Pancreas (tissue), 10 donors: ENCODE data around the gene EIF3I. TPM values are rescaled to one million over a fixed set of nuclear protein-coding genes. Genes with fewer than 3 reads are reported as not detected.
A peak's percentile ranks its signal among the peaks of the same experiment; 100 is the strongest.

Source experiments
- ATAC-seq, 4 donors: fragments of 200-7000 bp; cut with Tn5 transposase; one replicate each; pipeline versions ENCODE4 v1.8.0 to v1.9.1; 2020; ENCODE audit warnings: mild to moderate bottlenecking in 4 of 4, moderate library complexity in 4 of 4
- DNase-seq, 6 donors: peaks; one replicate each; pipeline ENCODE4 v3.0.0-alpha.2; 2020
- FAIRE-seq: peaks from 2 replicates; lab custom pipeline; 2012; peaks lifted over from hg19 to GRCh38; lab: Jason Lieb, UNC
- H3K27ac ChIP-seq, 4 donors: fragments of 200-600 bp; sonication (generic); 1 replicate in 3 of 4; 2 replicates in 1 of 4; pipeline versions ENCODE4 v1.5.0 to v1.8.0; 2020
- H3K27me3 ChIP-seq, 4 donors: fragments of 200-600 bp; one replicate each; pipeline ENCODE4 v1.8.0; 2021
- H3K36me3 ChIP-seq, 3 donors: fragments of 200-600 bp; sonication (generic) in 1 of 3; one replicate each; pipeline versions ENCODE4 v1.5.0 to v1.8.0; 2020 to 2021
- H3K4me1 ChIP-seq, 3 donors: fragments of 200-600 bp; one replicate each; pipeline ENCODE4 v1.8.0; 2021
- H3K4me3 ChIP-seq, 4 donors: fragments of 200-600 bp; sonication (generic) in 2 of 4; one replicate each; pipeline versions ENCODE4 v1.5.0 to v1.8.0; 2020 to 2021
- H3K9me3 ChIP-seq, 4 donors: fragments of 200-600 bp; one replicate each; pipeline ENCODE4 v1.8.0; 2021
- WGBS, 2 donors: extraction: QIAGEN DNeasy Blood & Tissue Kit; methylation state at CpG; one replicate each; pipeline ENCODE4 v1.1.7; 2013; 5-methylcytosine and 5-hydroxymethylcytosine counted together
- intact Hi-C, 3 donors: fragments of 100-400 bp; cut with DNase I; formaldehyde crosslinking; loops; one replicate each; pipeline versions ENCODE4 v1.11.1 to v1.14.2; 2022
- polyA plus RNA-seq, 2 donors: library from polyadenylated mRNA; stranded (reverse); fragments of 200-250 nt; gene quantifications; one replicate each; pipeline ENCODE4 v1.2.3, GENCODE V29; 2013
- total RNA-seq, 6 donors: library from RNA; stranded (reverse); fragmentation: NEBNext Ultra II Directional in 4 of 6; extraction: Animal tissue kit (Norgen Biotek cat#: 25700) in 4 of 6; gene quantifications; one replicate each; pipeline versions ENCODE4 v1.2.1 to v1.2.4, GENCODE V29; 2021 to 2023
- TF ChIP-seq, protein P1 (sequence below), 4 donors: fragments of 200-600 bp; sonication (generic) in 3 of 4; IDR thresholded peaks; one replicate each; pipeline versions ENCODE4 v1.5.0 to v1.8.0; 2021; ENCODE audit warnings: antibody characterized with exemption in 4 of 4
- donor health status: healthy with polysubstance abuse.
- donor health status: DM: no; HTN: no; CAD: no; lungs with moderate emphysema.
- donor health status: DM: no; HTN: no; CAD: no.
- donor health status: control.
- donor health status: control.
- donor health status: Bipolar disorder and iron deficiency.
- donor health status: DM: yes; HTN: yes; CAD: no.
- donor health status: DM: no; HTN: no; CAD: no.
- donor health status: DM: no; HTN: no; CAD: no.
- donor health status: DM: yes; HTN: yes; CAD: no.

The EIF3I gene
- total and polyA plus RNA-seq, 8 donors = 63.4 to 107 (median 84.7) TPM

DNA sequence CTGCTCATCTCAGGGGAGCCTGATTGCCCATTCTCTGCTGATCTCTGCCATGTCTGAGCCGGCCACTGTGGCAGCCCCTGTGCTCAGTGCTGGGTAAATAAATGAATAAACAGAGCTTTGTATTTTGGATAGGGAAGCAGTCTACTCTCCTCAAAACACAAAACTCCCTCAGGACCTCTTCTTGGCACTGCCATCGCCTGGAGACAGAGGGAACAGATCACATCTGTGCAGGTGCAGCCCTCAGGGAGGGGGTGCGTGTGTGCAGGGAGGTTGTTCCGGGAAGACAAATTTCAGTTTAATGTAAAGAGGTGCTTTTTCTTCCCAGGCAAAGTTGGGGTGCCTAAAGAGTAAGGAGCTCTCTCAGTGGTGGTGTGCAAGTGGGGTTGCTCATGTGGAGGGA is 17.1 kb downstream of the EIF3I start:
- TF ChIP-seq, protein P1, sequence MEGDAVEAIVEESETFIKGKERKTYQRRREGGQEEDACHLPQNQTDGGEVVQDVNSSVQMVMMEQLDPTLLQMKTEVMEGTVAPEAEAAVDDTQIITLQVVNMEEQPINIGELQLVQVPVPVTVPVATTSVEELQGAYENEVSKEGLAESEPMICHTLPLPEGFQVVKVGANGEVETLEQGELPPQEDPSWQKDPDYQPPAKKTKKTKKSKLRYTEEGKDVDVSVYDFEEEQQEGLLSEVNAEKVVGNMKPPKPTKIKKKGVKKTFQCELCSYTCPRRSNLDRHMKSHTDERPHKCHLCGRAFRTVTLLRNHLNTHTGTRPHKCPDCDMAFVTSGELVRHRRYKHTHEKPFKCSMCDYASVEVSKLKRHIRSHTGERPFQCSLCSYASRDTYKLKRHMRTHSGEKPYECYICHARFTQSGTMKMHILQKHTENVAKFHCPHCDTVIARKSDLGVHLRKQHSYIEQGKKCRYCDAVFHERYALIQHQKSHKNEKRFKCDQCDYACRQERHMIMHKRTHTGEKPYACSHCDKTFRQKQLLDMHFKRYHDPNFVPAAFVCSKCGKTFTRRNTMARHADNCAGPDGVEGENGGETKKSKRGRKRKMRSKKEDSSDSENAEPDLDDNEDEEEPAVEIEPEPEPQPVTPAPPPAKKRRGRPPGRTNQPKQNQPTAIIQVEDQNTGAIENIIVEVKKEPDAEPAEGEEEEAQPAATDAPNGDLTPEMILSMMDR (IDR thresholded peaks at IDR 0.05) = no peak
- Histone ChIP-seq H3K27ac (peak overlapping the region; percentile 84 to 94 (median 87)), H3K36me3 (no peaks in the 10 kb centered on the region), H3K4me3 (peak overlapping the region; percentile 50 to 69 (median 62)), H3K9me3 (no peaks in the 10 kb centered on the region), H3K27me3 (no peaks in the 10 kb centered on the region), H3K4me1 (peaks cover 0 to 12% (median 0%) of the 10 kb centered on the region in 3 donors)
- DNase-seq (peak in 2 of 6 donors; percentile 33 to 35), ATAC-seq (peak in 3 of 4 donors; percentile 9 to 15 (median 9)), FAIRE-seq (no peak)
- WGBS, 2 donors = 13 to 22% methylated on average over 4 of the region's 4 CpGs
- intact Hi-C loops = no loop called here

DNA sequence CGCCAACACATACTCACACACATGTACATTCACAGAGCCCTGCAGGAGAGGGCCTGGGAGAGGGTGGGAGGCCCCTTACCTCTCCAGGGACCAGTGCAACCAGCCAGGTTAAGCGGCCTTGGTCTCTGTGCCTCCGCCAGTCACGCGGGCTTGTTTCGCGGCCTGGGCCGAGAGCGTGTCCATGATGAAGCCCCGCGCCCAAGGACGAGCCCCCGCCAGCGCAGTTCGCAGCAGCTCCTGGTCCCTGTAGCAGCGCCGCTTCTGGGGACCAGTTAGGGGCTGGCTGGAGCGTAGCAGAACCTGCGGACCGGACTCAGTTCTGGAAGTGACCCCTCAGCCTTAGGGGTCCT is 17.6 kb downstream of the EIF3I start:
- Histone ChIP-seq H3K4me3 (peak overlapping the region; percentile 50 to 69 (median 62)), H3K27me3 (no peaks in the 10 kb centered on the region), H3K27ac (peak overlapping the region; percentile 84 to 94 (median 87)), H3K4me1 (peaks cover 0 to 12% (median 0%) of the 10 kb centered on the region in 3 donors), H3K36me3 (no peaks in the 10 kb centered on the region), H3K9me3 (no peaks in the 10 kb centered on the region)
- TF ChIP-seq, protein P1 (IDR thresholded peaks at IDR 0.05) = no peak
- FAIRE-seq (no peak), ATAC-seq (peak; percentile 6 to 18 (median 14)), DNase-seq (peak; percentile 30 to 81 (median 54))
- intact Hi-C loops = no loop called here
- whole genome bisulfite sequencing, 2 donors = 17 to 23% methylated on average over 16 to 20 of the region's 20 CpGs

DNA sequence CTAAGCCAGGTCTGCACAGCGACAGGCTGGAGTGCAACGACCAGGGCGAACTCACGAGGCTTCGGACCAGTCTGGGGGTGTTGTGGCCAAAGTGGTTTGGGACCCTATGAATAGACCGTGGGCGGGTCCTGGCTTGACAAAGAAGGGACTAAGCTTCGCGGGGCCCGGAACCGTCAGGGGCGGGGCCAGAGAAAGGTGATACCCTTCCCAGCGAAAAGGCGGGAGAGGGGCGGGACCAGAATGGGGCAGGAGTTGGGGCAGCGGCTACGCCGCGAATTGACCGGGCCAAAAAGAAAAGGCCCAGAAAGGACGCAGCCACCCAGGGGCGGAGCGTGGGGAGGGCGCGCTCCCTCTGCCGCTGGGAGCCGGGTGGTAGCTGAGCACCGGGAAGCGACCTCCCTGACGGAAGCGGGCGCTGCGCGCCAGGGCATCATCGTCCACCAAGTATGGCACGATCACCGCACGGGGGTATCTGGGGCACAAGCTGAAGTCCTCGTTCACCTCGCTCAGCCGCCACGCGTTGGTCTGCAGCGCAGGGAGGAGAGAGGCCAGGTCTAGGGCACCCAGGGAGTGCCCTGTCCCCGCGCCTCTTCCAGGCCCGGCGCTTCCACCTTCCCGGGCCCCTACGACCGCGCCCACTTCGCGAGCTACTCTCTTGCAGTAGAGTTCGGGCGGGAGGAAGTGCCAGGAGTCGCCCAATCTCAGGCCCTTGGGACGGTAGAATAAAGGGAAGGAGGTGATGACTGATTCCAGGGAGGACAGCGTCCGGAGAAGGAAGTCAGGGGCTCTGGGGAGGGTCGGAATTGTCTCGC is 18.1 kb downstream of the EIF3I start:
- no peaks in the 10 kb centered on the region for H3K36me3 ChIP-seq
- peak; percentile 87 to 90 (median 88) for ATAC-seq
- 1% methylated on average over 62 of the region's 62 CpGs for WGBS, 2 donors
- peak overlapping the region; percentile 84 to 94 (median 87) for H3K27ac ChIP-seq
- H3K27me3 ChIP-seq = no peaks in the 10 kb centered on the region
- DNase-seq = peak; percentile 91 to 95 (median 92)
- peaks cover 0 to 12% (median 0%) of the 10 kb centered on the region in 3 donors for H3K4me1 ChIP-seq
- H3K4me3 ChIP-seq = peak overlapping the region; percentile 50 to 69 (median 62)
- FAIRE-seq = no peak
- TF ChIP-seq, protein P1 (IDR thresholded peaks at IDR 0.05) = peak in 1 of 4 donors; percentile 16
- no peaks in the 10 kb centered on the region for H3K9me3 ChIP-seq
- intact Hi-C loops = no loop called here

DNA sequence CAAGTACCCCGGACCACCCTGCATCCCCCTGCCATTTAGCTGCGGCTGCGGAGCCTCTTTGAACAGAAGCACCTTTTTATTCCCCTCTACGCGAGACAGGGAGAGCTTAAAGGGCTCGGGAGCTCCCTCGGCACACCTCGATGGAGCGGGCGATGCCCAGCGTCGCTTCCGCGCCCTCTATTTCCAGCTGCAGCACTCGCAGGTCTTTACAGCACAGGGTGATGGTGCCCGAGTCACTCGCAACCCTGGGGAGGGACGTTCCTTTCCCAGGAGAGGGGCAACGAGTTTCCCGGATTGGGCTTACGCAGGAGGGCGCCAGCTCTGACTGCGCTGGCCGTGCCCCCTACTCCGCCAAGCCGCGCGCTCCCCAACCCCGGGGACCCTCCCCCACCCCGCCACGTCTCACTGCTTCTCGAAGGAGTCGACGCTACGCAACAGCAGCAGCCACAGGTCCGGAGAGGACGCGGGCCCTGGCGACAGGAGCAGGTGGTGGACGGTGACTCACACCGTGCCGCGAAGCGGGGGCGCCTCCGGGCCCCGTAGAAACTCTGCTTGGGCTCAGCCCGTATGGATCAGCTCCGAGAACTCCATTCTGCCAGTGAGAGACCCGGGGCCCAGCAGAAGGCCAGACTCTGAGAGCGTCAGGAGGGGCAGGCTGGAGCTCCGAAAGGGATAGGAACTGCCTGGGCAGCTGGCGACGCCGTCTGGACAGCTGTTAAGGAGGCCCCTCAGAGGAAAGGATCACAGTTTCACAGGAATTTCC is 19.0 kb downstream of the EIF3I start:
- intact Hi-C loops = no loop called here
- no peak for FAIRE-seq
- 0 to 1% methylated on average over 51 to 55 of the region's 55 CpGs for WGBS, 2 donors

More for the DNA sequence above, 19.0 kb downstream of the EIF3I start:
- H3K36me3 ChIP-seq = no peaks in the 10 kb centered on the region
- no peaks in the 10 kb centered on the region for H3K27me3 ChIP-seq
- peak; percentile 76 to 91 (median 84) for DNase-seq
- no peaks in the 10 kb centered on the region for H3K9me3 ChIP-seq
- peaks cover 0 to 10% (median 0%) of the 10 kb centered on the region in 3 donors for H3K4me1 ChIP-seq
- TF ChIP-seq, protein P1 (IDR thresholded peaks at IDR 0.05) = no peak
- peak overlapping the region; percentile 84 to 94 (median 87) for H3K27ac ChIP-seq
- ATAC-seq = peak; percentile 63 to 83 (median 70)
- peak overlapping the region; percentile 50 to 69 (median 62) for H3K4me3 ChIP-seq
